ENCODE results near the gene PAX5. TPM values are rescaled to one million over a fixed set of nuclear protein-coding genes. Genes with fewer than 3 reads are reported as not detected.

Gene PAX5
- polyA plus RNA-seq, 1 of the 3 experiments (the other 2 are of a cell fraction): 0.05 TPM

- Histone ChIP-seq H2AFZ (ENCODE audit: low read depth) (no peak overlapping the region), H3K4me2 (no peak overlapping the region; the same call in 1 of the 2 replicates), H3F3A (replicated peaks; ENCODE audit: insufficient read depth) (no peaks in the 10 kb centered on the region), H3K9ac (no peak overlapping the region), H3K4me3 (ENCODE audit: low read depth in 2 of 2, low read length in 1 of 2) (no peak overlapping the region), H4K20me1 (ENCODE audit: insufficient read depth) (no peaks in the 10 kb centered on the region), H3K27ac (ENCODE audit: low read depth in 2 of 2, low read length in 1 of 2) (no peak overlapping the region), H3K27me3 (ENCODE audit: insufficient read depth) (peaks cover 34% of the 10 kb centered on the region; the same call in 1 of the 2 replicates), H3K79me2 (ENCODE audit: insufficient read depth) (no peaks in the 10 kb centered on the region), H3K36me3 (replicated peaks in 1 of 2; ENCODE audit: control insufficient read depth in 1 of 2, insufficient read depth in 2 of 2, low read length in 1 of 2) (no peaks in the 10 kb centered on the region), H3K9me2 (no peaks in the 10 kb centered on the region), H3K4me1 (ENCODE audit: control insufficient read depth in 1 of 2, insufficient read depth in 2 of 2, low read depth in 1 of 2, low read length in 1 of 2) (no peaks in the 10 kb centered on the region), H3K9me3 (no peaks in the 10 kb centered on the region)
- WGBS (ENCODE audit: low lambda C conversion rate): 68% methylated on average over 38 of the region's 65 CpGs
- CTCF ChIA-PET: interaction anchor here (0.6 to 1.6 kb wide), 3 partner anchors 12 to 288 kb away, joined by 3 to 4 read pairs (median 4); no protein-coding TSS in a partner anchor
- DNase-seq: no peak
- TF ChIP-seq PBX3 (IDR thresholded peaks at IDR 0.05): no peak
- TF ChIP-seq, protein P1, sequence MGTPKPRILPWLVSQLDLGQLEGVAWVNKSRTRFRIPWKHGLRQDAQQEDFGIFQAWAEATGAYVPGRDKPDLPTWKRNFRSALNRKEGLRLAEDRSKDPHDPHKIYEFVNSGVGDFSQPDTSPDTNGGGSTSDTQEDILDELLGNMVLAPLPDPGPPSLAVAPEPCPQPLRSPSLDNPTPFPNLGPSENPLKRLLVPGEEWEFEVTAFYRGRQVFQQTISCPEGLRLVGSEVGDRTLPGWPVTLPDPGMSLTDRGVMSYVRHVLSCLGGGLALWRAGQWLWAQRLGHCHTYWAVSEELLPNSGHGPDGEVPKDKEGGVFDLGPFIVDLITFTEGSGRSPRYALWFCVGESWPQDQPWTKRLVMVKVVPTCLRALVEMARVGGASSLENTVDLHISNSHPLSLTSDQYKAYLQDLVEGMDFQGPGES (IDR thresholded peaks at IDR 0.05; ENCODE audit: low read depth, low read length): no peak
- POLR2A ChIA-PET: no interaction called here
Observed at GRCh38 chr9:36986468-36987408, 47.3 kb downstream of the PAX5 start.

DNA sequence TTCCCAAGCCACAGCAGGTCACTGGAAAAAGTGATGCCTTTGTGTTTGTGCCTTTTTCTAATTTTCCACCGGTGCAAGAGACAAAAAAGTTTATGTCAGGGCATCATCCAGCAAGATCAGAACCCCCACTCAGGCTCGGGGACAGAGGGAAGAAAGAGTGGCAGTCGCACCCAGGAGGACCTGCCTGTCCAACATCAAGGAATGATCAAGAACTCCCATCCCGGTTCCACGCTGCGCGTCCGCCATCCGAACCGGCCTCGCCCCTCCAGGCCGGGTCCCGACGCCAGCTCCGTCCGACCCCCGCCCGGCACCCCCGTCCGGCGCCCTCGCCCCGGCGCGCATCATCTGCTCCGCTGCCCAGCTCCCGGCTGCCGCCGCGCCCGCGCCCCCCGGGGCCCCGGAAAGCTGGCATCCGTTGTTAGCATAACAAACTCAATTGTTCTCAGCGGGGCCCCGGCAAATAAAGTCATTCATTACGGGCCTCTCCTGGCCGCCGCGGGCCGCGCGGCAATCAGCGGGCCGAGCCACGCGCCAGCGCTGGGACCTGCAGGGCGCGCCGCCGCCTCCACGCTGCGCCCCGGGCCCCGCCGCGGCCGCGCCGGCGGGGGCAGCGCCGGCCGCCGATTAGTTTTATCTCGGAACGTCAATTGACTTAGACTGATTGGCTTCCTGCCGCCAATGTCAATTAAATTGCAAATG is 48.1 kb downstream of the PAX5 start:
- WGBS (ENCODE audit: low lambda C conversion rate): 35% methylated on average over 21 of the region's 70 CpGs
- Histone ChIP-seq H4K20me1 (ENCODE audit: insufficient read depth) (no peaks in the 10 kb centered on the region), H3K27ac (ENCODE audit: low read depth in 2 of 2, low read length in 1 of 2) (no peak overlapping the region), H3K36me3 (replicated peaks in 1 of 2; ENCODE audit: control insufficient read depth in 1 of 2, insufficient read depth in 2 of 2, low read length in 1 of 2) (no peaks in the 10 kb centered on the region), H3K27me3 (ENCODE audit: insufficient read depth) (peaks cover 34% of the 10 kb centered on the region; the same call in 1 of the 2 replicates), H3K9me2 (no peaks in the 10 kb centered on the region), H3K9me3 (no peaks in the 10 kb centered on the region), H3K79me2 (ENCODE audit: insufficient read depth) (no peaks in the 10 kb centered on the region), H3K4me3 (ENCODE audit: low read depth in 2 of 2, low read length in 1 of 2) (no peak overlapping the region), H2AFZ (ENCODE audit: low read depth) (no peak overlapping the region), H3K4me2 (no peak overlapping the region), H3F3A (replicated peaks; ENCODE audit: insufficient read depth) (no peaks in the 10 kb centered on the region), H3K4me1 (ENCODE audit: control insufficient read depth in 1 of 2, insufficient read depth in 2 of 2, low read depth in 1 of 2, low read length in 1 of 2) (no peaks in the 10 kb centered on the region), H3K9ac (no peak overlapping the region)
- ChIA-PET POLR2A (no interaction called here), CTCF (interaction anchor here (1.4 to 1.6 kb wide), 2 partner anchors 11 to 112 kb away, joined by 4 read pairs; no protein-coding TSS in a partner anchor)
- DNase-seq: peak; percentile 72
- TF ChIP-seq MAX (IDR thresholded peaks at IDR 0.05; ENCODE audit: low read depth) (no peak), RFX5 (IDR thresholded peaks at IDR 0.05; ENCODE audit: low read length) (no peak), RAD21 (IDR thresholded peaks at IDR 0.05; ENCODE audit: low read length) (no peak), USF2 (IDR thresholded peaks at IDR 0.05; ENCODE audit: borderline replicate concordance, low read depth, low read length) (no peak), MEF2A (IDR thresholded peaks at IDR 0.05; ENCODE audit: borderline replicate concordance, low read depth) (no peak), CTCF (IDR thresholded peaks at IDR 0.05) (no peak), MXI1 (IDR thresholded peaks at IDR 0.05; ENCODE audit: low read depth, low read length) (no peak), SMC3 (IDR thresholded peaks at IDR 0.05; ENCODE audit: low read depth, low read length) (no peak), CHD2 (IDR thresholded peaks at IDR 0.05; ENCODE audit: low read length, partially characterized antibody) (no peak), RCOR1 (IDR thresholded peaks at IDR 0.05; ENCODE audit: low read length) (no peak), EZH2phosphoT487 (IDR thresholded peaks at IDR 0.05; ENCODE audit: borderline replicate concordance, low read depth) (no peak), JUND (IDR thresholded peaks at IDR 0.05) (no peak), USF1 (IDR thresholded peaks at IDR 0.05; ENCODE audit: borderline replicate concordance, low read depth) (no peak), FOXJ3 (CRISPR knock-in tag; IDR thresholded peaks at IDR 0.05) (no peak), FOXM1 (IDR thresholded peaks at IDR 0.05; ENCODE audit: low read depth) (no peak)
- TF ChIP-seq, protein P1 (IDR thresholded peaks at IDR 0.05; ENCODE audit: low read depth, low read length): no peak
